ENCODE data around the gene CDK7.

- TF ChIP-seq CTCF (IDR thresholded peaks at IDR 0.05), result no peak
- TF ChIP-seq POLR2AphosphoS5 (IDR thresholded peaks at IDR 0.05), result no peak
- TF ChIP-seq POLR2A (IDR thresholded peaks at IDR 0.05), result no peak
Observed at GRCh38 chr5:69288688-69289087, 54.0 kb downstream of the CDK7 start.
